SU-DHL-6 (cell line): ENCODE data around the gene PSMA7.

ENCODE experiments used
- EZH2phosphoT487 ChIP-seq: fragments of 200-600 bp; sonication (generic), shearing (Covaris generic); conservative IDR thresholded peaks from 2 replicates; pipeline ENCODE4 v1.6.1; 2018; ENCODE audit warnings: mild to moderate bottlenecking, antibody characterized with exemption, low read length, moderate library complexity, mixed read lengths
- TF ChIP-seq, protein P1 (sequence below): fragments of 200-600 bp; sonication (generic); IDR thresholded peaks from one replicate; pipeline ENCODE4 v1.5.1; 2017; ENCODE audit warnings: antibody characterized with exemption, mild to moderate bottlenecking, low read length, moderate library complexity; ENCODE audit not compliant: insufficient read depth, poor library complexity, severe bottlenecking

DNA sequence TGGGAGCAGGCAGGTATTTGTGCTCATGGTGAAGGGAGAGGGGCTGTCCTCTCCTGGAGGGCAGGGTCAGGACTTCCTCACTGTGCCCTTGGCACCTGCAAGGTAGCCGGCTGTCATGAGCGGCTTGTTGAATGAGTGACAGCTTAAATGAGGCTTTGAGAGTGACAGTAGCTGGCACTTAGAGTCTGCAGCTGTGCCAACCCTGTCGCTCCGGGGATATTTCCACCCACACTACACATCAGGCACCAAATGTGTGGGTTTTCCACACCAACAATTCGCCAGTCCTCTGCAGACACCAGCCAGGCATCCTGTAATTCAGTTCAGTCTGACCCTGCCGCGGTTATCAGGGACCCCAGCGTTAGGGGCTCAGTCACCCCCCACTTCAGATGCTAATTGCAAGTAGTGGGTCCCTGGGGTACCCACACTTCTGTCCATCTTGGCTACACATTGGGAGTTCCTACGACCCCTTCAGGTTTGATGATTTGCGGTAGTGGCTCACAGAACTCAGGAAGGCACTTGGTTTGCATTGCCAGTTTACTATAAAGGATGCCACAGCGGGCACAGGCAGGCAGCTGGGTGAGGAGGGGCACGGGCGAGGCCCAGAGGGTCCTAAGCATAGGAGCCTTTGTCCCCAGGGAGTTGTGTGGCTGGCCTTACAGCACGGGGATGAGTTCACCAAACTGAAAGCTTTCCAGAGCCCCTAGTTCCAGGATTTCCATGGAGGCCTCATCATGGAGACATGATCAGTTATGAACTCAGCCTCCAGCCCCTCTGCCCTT, 48.8 kb upstream of the PSMA7 start:
- TF ChIP-seq, protein P1, sequence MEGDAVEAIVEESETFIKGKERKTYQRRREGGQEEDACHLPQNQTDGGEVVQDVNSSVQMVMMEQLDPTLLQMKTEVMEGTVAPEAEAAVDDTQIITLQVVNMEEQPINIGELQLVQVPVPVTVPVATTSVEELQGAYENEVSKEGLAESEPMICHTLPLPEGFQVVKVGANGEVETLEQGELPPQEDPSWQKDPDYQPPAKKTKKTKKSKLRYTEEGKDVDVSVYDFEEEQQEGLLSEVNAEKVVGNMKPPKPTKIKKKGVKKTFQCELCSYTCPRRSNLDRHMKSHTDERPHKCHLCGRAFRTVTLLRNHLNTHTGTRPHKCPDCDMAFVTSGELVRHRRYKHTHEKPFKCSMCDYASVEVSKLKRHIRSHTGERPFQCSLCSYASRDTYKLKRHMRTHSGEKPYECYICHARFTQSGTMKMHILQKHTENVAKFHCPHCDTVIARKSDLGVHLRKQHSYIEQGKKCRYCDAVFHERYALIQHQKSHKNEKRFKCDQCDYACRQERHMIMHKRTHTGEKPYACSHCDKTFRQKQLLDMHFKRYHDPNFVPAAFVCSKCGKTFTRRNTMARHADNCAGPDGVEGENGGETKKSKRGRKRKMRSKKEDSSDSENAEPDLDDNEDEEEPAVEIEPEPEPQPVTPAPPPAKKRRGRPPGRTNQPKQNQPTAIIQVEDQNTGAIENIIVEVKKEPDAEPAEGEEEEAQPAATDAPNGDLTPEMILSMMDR, result no peak
- no peak for TF ChIP-seq EZH2phosphoT487
